Measurements from ENCODE around the gene ZSWIM5. TPM values are rescaled to one million over a fixed set of nuclear protein-coding genes. Genes with fewer than 3 reads are reported as not detected.
"Not testable (repeated sequence)": the region's sequence is repeated elsewhere in the genome, so short reads cannot be mapped to it uniquely, and the experiment has no call there.

ZSWIM5 gene
- total RNA-seq, 3 donors from 2014 or later: 1.6 to 4.5 (median 3.3) TPM

- intact Hi-C loops (cut with DNase I; ENCODE audit: low total_unique reads): no loop called here
- DNase-seq (ENCODE audit: low spot score in 2 of 2): no peak
- Histone ChIP-seq H3K4me3 (no peak overlapping the region), H3K4me1 (no peaks in the 10 kb centered on the region), H3K9me3 (peaks cover 0 to 12% of the 10 kb centered on the region in 2 donors), H3K27ac (no peak overlapping the region), H3K27me3 (no peaks in the 10 kb centered on the region), H3K36me3 (no peaks in the 10 kb centered on the region)
- TF ChIP-seq POLR2A (IDR thresholded peaks at IDR 0.05) (no peak), CTCF (IDR thresholded peaks at IDR 0.05) (no peak), POLR2AphosphoS5 (IDR thresholded peaks at IDR 0.05) (no peak)
These were observed 6.0 kb downstream of the ZSWIM5 start for GRCh38 chr1:45200435-45200834.

- Histone ChIP-seq H3K27me3 (no peaks in the 10 kb centered on the region), H3K9me3 (peaks cover 0 to 12% of the 10 kb centered on the region in 2 donors), H3K27ac (no peak overlapping the region), H3K36me3 (no peaks in the 10 kb centered on the region), H3K4me3 (no peak overlapping the region), H3K4me1 (no peaks in the 10 kb centered on the region)
- DNase-seq (ENCODE audit: low spot score in 2 of 2): no peak
- TF ChIP-seq POLR2A (IDR thresholded peaks at IDR 0.05): no peak
- TF ChIP-seq POLR2AphosphoS5 (IDR thresholded peaks at IDR 0.05): no peak
- TF ChIP-seq CTCF (IDR thresholded peaks at IDR 0.05): no peak
- intact Hi-C loops (cut with DNase I; ENCODE audit: low total_unique reads): no loop called here
These were observed 8.2 kb downstream of the ZSWIM5 start for GRCh38 chr1:45198185-45198584.

GRCh38 chr1:45196863-45197262, 9.5 kb downstream of the ZSWIM5 start:
- H3K27me3 ChIP-seq: no peaks in the 10 kb centered on the region
- intact Hi-C loops (cut with DNase I; ENCODE audit: low total_unique reads): no loop called here
- no peak overlapping the region for H3K4me3 ChIP-seq
- DNase-seq (ENCODE audit: low spot score in 2 of 2): no peak
- H3K9me3 ChIP-seq: peaks cover 0 to 12% of the 10 kb centered on the region in 2 donors
- no peak overlapping the region for H3K27ac ChIP-seq
- no peaks in the 10 kb centered on the region for H3K4me1 ChIP-seq
- TF ChIP-seq POLR2AphosphoS5 (IDR thresholded peaks at IDR 0.05) (no peak), POLR2A (IDR thresholded peaks at IDR 0.05) (no peak), CTCF (IDR thresholded peaks at IDR 0.05) (no peak)
- no peaks in the 10 kb centered on the region for H3K36me3 ChIP-seq

- no peaks in the 10 kb centered on the region for H3K27me3 ChIP-seq
- no peaks in the 10 kb centered on the region for H3K9me3 ChIP-seq
- intact Hi-C loops (cut with DNase I; ENCODE audit: low total_unique reads): no loop called here
- no peaks in the 10 kb centered on the region for H3K36me3 ChIP-seq
- H3K4me1 ChIP-seq: no peaks in the 10 kb centered on the region
- no peak for DNase-seq (ENCODE audit: low spot score in 2 of 2)
- H3K4me3 ChIP-seq: no peak overlapping the region
- TF ChIP-seq CTCF (IDR thresholded peaks at IDR 0.05) (no peak), POLR2AphosphoS5 (IDR thresholded peaks at IDR 0.05) (no peak), POLR2A (IDR thresholded peaks at IDR 0.05) (no peak)
- H3K27ac ChIP-seq: no peak overlapping the region
These were observed 15.0 kb downstream of the ZSWIM5 start for GRCh38 chr1:45191418-45191783.

- H3K36me3 ChIP-seq: no peaks in the 10 kb centered on the region
- DNase-seq (ENCODE audit: low spot score in 2 of 2): no peak
- H3K27ac ChIP-seq: no peak overlapping the region
- intact Hi-C loops (cut with DNase I; ENCODE audit: low total_unique reads): no loop called here
- no peak overlapping the region for H3K4me3 ChIP-seq
- TF ChIP-seq POLR2AphosphoS5 (IDR thresholded peaks at IDR 0.05): no peak
- TF ChIP-seq CTCF (IDR thresholded peaks at IDR 0.05): no peak
- no peak for TF ChIP-seq POLR2A (IDR thresholded peaks at IDR 0.05)
- H3K27me3 ChIP-seq: no peaks in the 10 kb centered on the region
- no peaks in the 10 kb centered on the region for H3K4me1 ChIP-seq
- no peaks in the 10 kb centered on the region for H3K9me3 ChIP-seq
These were observed 18.7 kb downstream of the ZSWIM5 start for GRCh38 chr1:45187725-45188124.

- H3K4me3 ChIP-seq; H3K36me3 ChIP-seq; H3K27ac ChIP-seq; H3K9me3 ChIP-seq; H3K4me1 ChIP-seq; H3K27me3 ChIP-seq; DNase-seq (ENCODE audit: low spot score in 2 of 2); intact Hi-C loops (cut with DNase I; ENCODE audit: low total_unique reads): not testable (repeated sequence)
These were observed 26.4 kb downstream of the ZSWIM5 start for GRCh38 chr1:45179918-45180519.

All from breast epithelium (tissue), 4 donors.